Measurements from ENCODE around the gene VPS26B. TPM values are rescaled to one million over a fixed set of nuclear protein-coding genes. Genes with fewer than 3 reads are reported as not detected.
"Not testable (repeated sequence)": the region's sequence is repeated elsewhere in the genome, so short reads cannot be mapped to it uniquely, and the experiment has no call there.

The VPS26B gene
- total RNA-seq, 2 experiments from 2014 or later: 75.8 to 76.3 TPM

DNA sequence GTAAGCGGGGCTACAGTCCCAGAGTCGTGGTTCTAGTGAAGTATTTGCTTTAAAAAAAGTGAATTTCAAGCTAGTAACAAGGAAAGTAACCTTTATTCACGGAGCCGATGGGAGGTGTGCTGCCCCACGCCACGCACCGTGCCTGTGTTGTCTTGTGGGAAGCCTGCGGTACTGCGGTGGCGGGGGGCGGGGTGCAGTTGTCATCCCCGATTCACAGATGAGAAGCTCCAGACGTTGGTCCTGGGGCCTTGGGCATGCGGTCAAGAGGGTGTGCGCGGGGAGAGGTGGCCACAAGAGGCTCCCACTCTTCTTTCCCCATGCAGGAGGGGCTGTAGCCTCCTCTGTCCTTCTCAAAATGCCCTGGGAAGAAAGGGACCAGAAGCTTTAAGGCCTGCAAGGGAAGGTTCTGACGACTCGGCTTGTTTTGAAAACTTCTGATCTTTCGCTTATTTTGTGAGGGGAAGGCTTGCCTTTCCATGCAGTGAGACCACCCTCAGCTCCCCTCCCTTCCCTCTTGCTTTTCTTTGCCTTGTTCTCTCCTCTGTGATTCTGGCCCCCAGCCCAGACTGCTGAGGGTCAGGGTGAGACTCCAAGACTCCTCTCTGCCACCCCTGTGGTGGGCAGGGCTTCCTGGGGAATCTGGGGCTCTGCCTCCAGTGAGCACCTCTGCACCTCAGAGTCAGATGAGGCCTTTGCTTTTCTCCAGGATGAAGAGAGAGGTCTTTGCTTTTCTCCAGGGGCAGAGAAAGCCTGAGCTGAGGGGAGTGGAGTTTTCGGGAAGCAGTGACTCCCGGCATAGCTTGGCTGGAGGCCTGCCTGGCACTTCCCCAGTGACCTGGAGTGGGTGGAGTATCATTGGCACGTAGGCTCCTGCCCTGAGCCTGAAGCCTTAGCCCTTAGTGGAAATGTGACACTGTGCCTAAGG lies 57.9 kb downstream of the VPS26B start:
- no peak overlapping the region for H3K4me3 Mint-ChIP-seq
- H3K27ac Mint-ChIP-seq: no peak overlapping the region
- H3K36me3 Mint-ChIP-seq: peaks cover 7% of the 10 kb centered on the region
- POLR2A ChIA-PET: no interaction called here
- ATAC-seq (ENCODE audit: low read depth) (no peak), DNase-seq (no peak)
- H3K4me1 Mint-ChIP-seq: peaks cover 11% of the 10 kb centered on the region
- H3K27me3 Mint-ChIP-seq: peaks cover 2% of the 10 kb centered on the region
- H3K9me3 Mint-ChIP-seq: peaks cover 2% of the 10 kb centered on the region

GRCh38 chr11:134283461-134284230 lies 59.2 kb downstream of the VPS26B start:
- no peak for ATAC-seq (ENCODE audit: low read depth)
- POLR2A ChIA-PET: no interaction called here
- no peak for DNase-seq
- H3K27me3 Mint-ChIP-seq: no peaks in the 10 kb centered on the region
- no peak overlapping the region for H3K4me3 Mint-ChIP-seq
- H3K27ac Mint-ChIP-seq: no peak overlapping the region
- peaks cover 9% of the 10 kb centered on the region for H3K4me1 Mint-ChIP-seq
- no peaks in the 10 kb centered on the region for H3K9me3 Mint-ChIP-seq
- peaks cover 4% of the 10 kb centered on the region for H3K36me3 Mint-ChIP-seq

DNA sequence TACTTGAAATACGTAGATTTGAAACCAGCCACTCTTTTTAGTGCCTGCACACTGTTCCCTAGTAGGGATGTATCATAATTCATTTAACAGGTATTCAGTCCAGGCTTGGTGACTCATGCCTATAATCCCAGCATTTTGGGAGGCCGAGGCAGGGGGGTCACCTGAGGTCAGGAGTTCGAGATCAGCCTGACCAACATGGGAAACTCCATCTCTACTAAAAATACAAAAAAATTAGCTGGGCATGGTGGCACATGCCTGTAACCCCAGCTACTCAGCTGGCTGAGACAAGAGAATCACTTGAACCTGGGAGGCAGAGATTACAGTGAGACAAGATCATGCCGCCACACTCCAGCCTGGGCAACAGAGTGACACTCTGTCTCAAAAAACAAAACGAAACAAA lies 59.9 kb downstream of the VPS26B start:
- H3K27ac Mint-ChIP-seq; ATAC-seq (ENCODE audit: low read depth); H3K36me3 Mint-ChIP-seq; H3K9me3 Mint-ChIP-seq; H3K27me3 Mint-ChIP-seq; H3K4me3 Mint-ChIP-seq; DNase-seq; POLR2A ChIA-PET; H3K4me1 Mint-ChIP-seq: not testable (repeated sequence)

DNA sequence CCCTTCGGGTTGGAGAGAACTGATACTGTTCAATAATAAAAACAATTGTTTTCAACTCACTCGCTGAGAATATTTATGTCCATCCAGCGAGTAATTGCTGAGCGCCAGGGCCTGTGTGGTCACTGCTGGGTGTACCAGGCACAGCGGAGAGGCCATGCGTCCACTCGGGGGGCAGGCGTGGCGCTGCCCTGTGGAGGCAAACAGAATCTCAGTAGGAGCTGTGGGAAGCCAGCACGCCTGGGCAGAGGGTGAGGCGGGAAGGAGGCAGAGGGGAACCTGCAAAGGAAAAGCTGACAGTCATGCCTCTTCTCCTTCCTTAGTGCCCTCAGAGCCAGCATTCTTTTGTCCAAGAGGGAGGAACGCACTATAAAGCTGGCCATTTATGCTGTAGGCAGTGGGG lies 63.1 kb downstream of the VPS26B start:
- Mint-ChIP-seq H3K4me1 (no peaks in the 10 kb centered on the region), H3K36me3 (no peaks in the 10 kb centered on the region), H3K27me3 (no peaks in the 10 kb centered on the region), H3K27ac (no peak overlapping the region), H3K9me3 (no peaks in the 10 kb centered on the region), H3K4me3 (no peak overlapping the region)
- no peak for ATAC-seq (ENCODE audit: low read depth)
- POLR2A ChIA-PET: interaction anchor here (0.8 kb wide), 1 partner anchor 11 kb away, joined by 3 read pairs; the partner anchor contains the start of gene GLB1L3
- DNase-seq: no peak

GRCh38 chr11:134288486-134288885 lies 64.0 kb downstream of the VPS26B start:
- POLR2A ChIA-PET: interaction anchor here (0.8 kb wide), 1 partner anchor 12 kb away, joined by 3 read pairs; the partner anchor contains the start of gene GLB1L3
- Mint-ChIP-seq H3K9me3 (no peaks in the 10 kb centered on the region), H3K27ac (no peak overlapping the region), H3K4me3 (no peak overlapping the region), H3K27me3 (no peaks in the 10 kb centered on the region), H3K4me1 (no peaks in the 10 kb centered on the region), H3K36me3 (no peaks in the 10 kb centered on the region)
- DNase-seq: no peak
- no peak for ATAC-seq (ENCODE audit: low read depth)

DNA sequence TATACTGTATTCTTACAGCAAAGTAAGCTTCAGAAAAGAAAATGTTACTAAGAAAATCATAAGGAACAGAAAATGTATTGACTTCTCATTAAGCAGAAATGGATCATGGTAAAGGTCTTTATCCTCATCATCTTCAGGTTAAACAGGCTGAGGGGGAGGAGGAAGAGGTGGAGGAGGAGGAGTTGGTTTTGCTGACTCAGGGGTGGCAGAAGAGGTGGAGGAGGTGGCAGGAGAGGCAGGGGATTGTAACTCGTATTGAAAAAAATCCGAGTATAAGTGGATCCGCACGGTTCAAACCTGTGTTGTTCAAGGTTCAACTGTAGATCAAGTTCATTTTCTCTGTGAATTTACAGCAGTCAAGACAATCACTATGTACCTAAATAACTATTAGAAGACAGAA lies 64.7 kb downstream of the VPS26B start:
- Mint-ChIP-seq H3K27ac (no peak overlapping the region), H3K27me3 (no peaks in the 10 kb centered on the region), H3K36me3 (no peaks in the 10 kb centered on the region), H3K4me3 (no peak overlapping the region), H3K9me3 (no peaks in the 10 kb centered on the region), H3K4me1 (no peaks in the 10 kb centered on the region)
- ATAC-seq (ENCODE audit: low read depth) (no peak), DNase-seq (no peak)
- POLR2A ChIA-PET: no interaction called here

- Mint-ChIP-seq H3K4me3 (no peak overlapping the region), H3K36me3 (no peaks in the 10 kb centered on the region), H3K27ac (no peak overlapping the region), H3K9me3 (no peaks in the 10 kb centered on the region), H3K27me3 (no peaks in the 10 kb centered on the region), H3K4me1 (no peaks in the 10 kb centered on the region)
- POLR2A ChIA-PET: no interaction called here
- ATAC-seq (ENCODE audit: low read depth) (no peak), DNase-seq (no peak)
Observed at GRCh38 chr11:134289789-134290188, 65.3 kb downstream of the VPS26B start.

- POLR2A ChIA-PET: no interaction called here
- no peaks in the 10 kb centered on the region for H3K4me1 Mint-ChIP-seq
- H3K9me3 Mint-ChIP-seq: no peaks in the 10 kb centered on the region
- no peaks in the 10 kb centered on the region for H3K36me3 Mint-ChIP-seq
- no peak for ATAC-seq (ENCODE audit: low read depth)
- DNase-seq: no peak
- H3K27me3 Mint-ChIP-seq: no peaks in the 10 kb centered on the region
- H3K4me3 Mint-ChIP-seq: no peak overlapping the region
- H3K27ac Mint-ChIP-seq: no peak overlapping the region
Observed at GRCh38 chr11:134290646-134291045, 66.2 kb downstream of the VPS26B start.

DNA sequence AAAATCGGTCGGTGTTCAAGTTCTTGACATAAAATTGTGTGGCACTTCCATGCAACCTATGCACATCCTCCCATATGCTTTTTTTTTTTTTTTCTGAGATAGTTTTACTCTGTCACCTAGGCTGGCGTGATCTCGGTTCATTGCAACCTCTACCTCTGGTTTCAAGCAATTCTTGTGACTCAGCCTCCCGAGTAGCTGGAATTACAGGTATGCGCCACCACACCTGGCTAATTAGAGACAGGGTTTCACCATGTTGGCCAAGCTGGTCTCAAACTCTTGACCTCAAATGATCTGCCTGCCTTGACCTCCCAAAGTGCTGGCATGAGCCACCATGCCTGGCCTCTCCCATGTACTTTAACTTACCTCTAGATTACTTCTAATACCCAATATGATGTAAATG lies 66.7 kb downstream of the VPS26B start:
- Mint-ChIP-seq H3K9me3 (no peaks in the 10 kb centered on the region), H3K4me3 (no peak overlapping the region), H3K27me3 (no peaks in the 10 kb centered on the region), H3K4me1 (no peaks in the 10 kb centered on the region), H3K27ac (no peak overlapping the region), H3K36me3 (no peaks in the 10 kb centered on the region)
- POLR2A ChIA-PET: no interaction called here
- no peak for DNase-seq
- no peak for ATAC-seq (ENCODE audit: low read depth)

DNA sequence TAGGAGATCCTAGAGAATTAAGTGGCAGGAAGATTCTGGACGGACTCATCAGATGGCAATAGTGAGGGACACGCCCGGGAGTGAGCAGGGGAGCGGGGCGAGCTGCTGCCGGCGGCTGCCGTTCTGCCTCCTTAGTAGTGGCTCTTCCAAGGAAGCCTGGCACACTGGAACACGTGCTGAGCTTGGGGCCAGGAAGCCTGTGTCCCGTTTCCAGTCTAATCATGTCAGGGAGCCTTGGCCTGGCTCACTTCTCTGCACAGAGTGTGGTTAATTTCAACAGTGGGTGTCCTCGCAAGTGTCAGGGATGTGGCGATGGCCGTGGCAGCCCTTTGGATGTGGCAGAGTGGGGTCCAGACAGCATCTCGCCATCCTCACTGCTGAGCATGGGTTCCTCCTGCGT lies 68.2 kb downstream of the VPS26B start:
- no peaks in the 10 kb centered on the region for H3K27me3 Mint-ChIP-seq
- POLR2A ChIA-PET: no interaction called here
- DNase-seq (no peak), ATAC-seq (ENCODE audit: low read depth) (no peak)
- no peaks in the 10 kb centered on the region for H3K4me1 Mint-ChIP-seq
- H3K27ac Mint-ChIP-seq: no peak overlapping the region
- H3K36me3 Mint-ChIP-seq: no peaks in the 10 kb centered on the region
- no peak overlapping the region for H3K4me3 Mint-ChIP-seq
- no peaks in the 10 kb centered on the region for H3K9me3 Mint-ChIP-seq

- POLR2A ChIA-PET: no interaction called here
- Mint-ChIP-seq H3K27me3 (no peaks in the 10 kb centered on the region), H3K27ac (no peak overlapping the region), H3K36me3 (no peaks in the 10 kb centered on the region), H3K4me1 (no peaks in the 10 kb centered on the region), H3K4me3 (no peak overlapping the region), H3K9me3 (no peaks in the 10 kb centered on the region)
- no peak for DNase-seq
- no peak for ATAC-seq (ENCODE audit: low read depth)
Observed at GRCh38 chr11:134293119-134294113, 68.9 kb downstream of the VPS26B start.

DNA sequence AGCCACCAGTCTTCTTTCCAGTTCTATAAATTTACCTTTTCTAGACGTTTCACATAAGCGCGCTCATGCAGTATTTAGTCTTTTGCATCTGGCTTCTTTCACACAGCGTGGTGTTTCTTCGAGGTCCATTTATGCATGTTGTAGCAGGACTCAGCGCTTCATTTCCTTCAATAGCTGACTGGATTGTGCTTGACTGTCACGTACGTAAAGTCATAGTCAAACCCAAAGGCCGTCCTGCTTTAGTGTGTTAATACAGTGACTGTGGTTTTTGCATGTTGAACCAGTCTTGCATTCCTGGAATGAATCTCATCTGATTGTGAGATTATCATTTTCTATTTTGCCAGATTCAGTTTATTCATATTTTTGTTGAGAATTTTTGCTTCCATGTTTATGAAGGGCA lies 70.2 kb downstream of the VPS26B start:
- ATAC-seq (ENCODE audit: low read depth) (no peak), DNase-seq (no peak)
- H3K27ac Mint-ChIP-seq: no peak overlapping the region
- no peak overlapping the region for H3K4me3 Mint-ChIP-seq
- H3K36me3 Mint-ChIP-seq: peaks cover 4% of the 10 kb centered on the region
- no peaks in the 10 kb centered on the region for H3K27me3 Mint-ChIP-seq
- POLR2A ChIA-PET: no interaction called here
- no peaks in the 10 kb centered on the region for H3K9me3 Mint-ChIP-seq
- H3K4me1 Mint-ChIP-seq: no peaks in the 10 kb centered on the region
